GM23338 (cell line): ENCODE data around the gene KRTAP5-6.

Experiments used
- EZH2 ChIP-seq: fragments of 200-600 bp; sonication (generic); IDR thresholded peaks from one replicate; pipeline ENCODE4 v1.8.0; 2017; ENCODE audit warnings: antibody characterized with exemption, mild to moderate bottlenecking, low read depth; ENCODE audit not compliant: unreplicated experiment
- TF ChIP-seq, protein P1 (sequence below), 2 experiments: fragments of 200-600 bp in 1 of 2; sonication (generic) in 1 of 2; conservative IDR thresholded peaks; 2 replicates each; pipeline versions ENCODE4 v1.5.1 to v1.6.1; 2016 to 2017; ENCODE audit warnings: antibody characterized with exemption in 2 of 2, low read depth in 2 of 2, mild to moderate bottlenecking in 2 of 2, moderate library complexity in 1 of 2
- TF ChIP-seq, protein P2 (sequence below): IDR thresholded peaks from 2 replicates; pipeline ENCODE4 v1.6.1; 2016; ENCODE audit warnings: antibody characterized with exemption

DNA sequence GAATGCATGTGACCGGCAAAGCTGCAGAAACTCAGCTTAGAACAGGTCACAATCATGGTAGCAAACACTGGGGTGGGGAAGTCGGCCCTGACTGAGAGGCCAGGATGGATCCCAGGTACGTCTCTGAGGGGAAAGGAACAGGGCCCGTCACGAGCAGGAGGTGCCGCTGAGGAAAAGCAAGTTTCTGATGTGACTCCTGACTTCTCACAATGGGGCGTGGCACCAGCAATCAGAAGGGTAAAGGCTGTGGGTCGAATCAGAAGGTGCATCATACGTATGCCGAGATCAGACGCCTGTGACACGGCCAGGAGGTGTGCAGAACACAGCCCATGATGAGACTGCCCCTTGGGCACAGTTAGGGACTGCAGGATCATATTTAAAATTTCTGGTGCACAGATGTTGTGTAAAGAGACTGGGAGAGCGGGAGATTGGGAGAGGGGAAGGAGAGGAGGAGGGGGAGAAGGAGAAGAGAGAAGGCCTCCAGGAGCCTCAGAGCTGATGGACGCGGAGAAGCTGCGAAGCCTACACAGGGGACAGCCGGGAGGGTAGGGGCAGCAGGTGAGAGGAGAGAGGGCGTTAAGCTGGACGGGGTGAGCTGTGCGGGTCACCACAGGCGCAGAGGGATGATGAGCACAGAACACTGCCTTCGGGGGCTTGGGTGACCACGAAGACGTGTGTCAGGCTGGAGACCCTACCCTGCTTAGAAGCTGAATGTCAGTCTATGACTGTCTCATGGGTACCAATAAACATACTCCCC lies 36.7 kb upstream of the KRTAP5-6 start:
- TF ChIP-seq, protein P1, sequence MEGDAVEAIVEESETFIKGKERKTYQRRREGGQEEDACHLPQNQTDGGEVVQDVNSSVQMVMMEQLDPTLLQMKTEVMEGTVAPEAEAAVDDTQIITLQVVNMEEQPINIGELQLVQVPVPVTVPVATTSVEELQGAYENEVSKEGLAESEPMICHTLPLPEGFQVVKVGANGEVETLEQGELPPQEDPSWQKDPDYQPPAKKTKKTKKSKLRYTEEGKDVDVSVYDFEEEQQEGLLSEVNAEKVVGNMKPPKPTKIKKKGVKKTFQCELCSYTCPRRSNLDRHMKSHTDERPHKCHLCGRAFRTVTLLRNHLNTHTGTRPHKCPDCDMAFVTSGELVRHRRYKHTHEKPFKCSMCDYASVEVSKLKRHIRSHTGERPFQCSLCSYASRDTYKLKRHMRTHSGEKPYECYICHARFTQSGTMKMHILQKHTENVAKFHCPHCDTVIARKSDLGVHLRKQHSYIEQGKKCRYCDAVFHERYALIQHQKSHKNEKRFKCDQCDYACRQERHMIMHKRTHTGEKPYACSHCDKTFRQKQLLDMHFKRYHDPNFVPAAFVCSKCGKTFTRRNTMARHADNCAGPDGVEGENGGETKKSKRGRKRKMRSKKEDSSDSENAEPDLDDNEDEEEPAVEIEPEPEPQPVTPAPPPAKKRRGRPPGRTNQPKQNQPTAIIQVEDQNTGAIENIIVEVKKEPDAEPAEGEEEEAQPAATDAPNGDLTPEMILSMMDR (conservative IDR thresholded peaks at IDR 0.05; ENCODE audit: low read depth in 2 of 2) = no peak
- TF ChIP-seq, protein P2, sequence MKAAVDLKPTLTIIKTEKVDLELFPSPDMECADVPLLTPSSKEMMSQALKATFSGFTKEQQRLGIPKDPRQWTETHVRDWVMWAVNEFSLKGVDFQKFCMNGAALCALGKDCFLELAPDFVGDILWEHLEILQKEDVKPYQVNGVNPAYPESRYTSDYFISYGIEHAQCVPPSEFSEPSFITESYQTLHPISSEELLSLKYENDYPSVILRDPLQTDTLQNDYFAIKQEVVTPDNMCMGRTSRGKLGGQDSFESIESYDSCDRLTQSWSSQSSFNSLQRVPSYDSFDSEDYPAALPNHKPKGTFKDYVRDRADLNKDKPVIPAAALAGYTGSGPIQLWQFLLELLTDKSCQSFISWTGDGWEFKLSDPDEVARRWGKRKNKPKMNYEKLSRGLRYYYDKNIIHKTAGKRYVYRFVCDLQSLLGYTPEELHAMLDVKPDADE = no peak
- TF ChIP-seq EZH2 = no peak
